K562 (cell line): ENCODE measurements around the gene CHD5. TPM values are rescaled to one million over a fixed set of nuclear protein-coding genes. Genes with fewer than 3 reads are reported as not detected.

ENCODE experiments used
- ATAC-seq: fragments of 200-7000 bp; cut with Tn5 transposase; 3 replicates; pipeline ENCODE4 v1.9.1; 2020; ENCODE audit warnings: moderate library complexity
- BruUV-seq: library from RNA; stranded (reverse); fragments of 400-500 nt; replicated peaks from 2 replicates; lab custom pipeline; 2021; lab: Mats Ljungman, UMichigan
- CTCF ChIA-PET: fragments of 300-600 bp; formaldehyde crosslinking; extraction: SDS; loops from one replicate; lab custom pipeline; 2021; ENCODE audit warnings: low intra/inter-chr PET ratio; lab: Yijun Ruan, JAX
- POLR2A ChIA-PET: fragments of 300-600, 350-650 bp; sonication (Branson Sonifier 250); formaldehyde crosslinking; extraction: SDS; loops from one replicate; lab custom pipeline; 2021; ENCODE audit warnings: antibody characterized with exemption, inconsistent platforms; lab: Yijun Ruan, JAX
- DNase-seq, 4 experiments: peaks; one replicate each; pipeline versions ENCODE4 v3.0.0 to v3.0.0-alpha.2; 2011 to 2018; ENCODE audit warnings: low spot score in 3 of 4, mixed read lengths in 3 of 4; ENCODE audit errors: extremely low read depth in 1 of 4
- FAIRE-seq: peaks from 2 replicates; lab custom pipeline; 2011; peaks lifted over from hg19 to GRCh38; lab: Jason Lieb, UNC
- H2AFZ ChIP-seq: 2 replicates; pipeline ENCODE4 v1.6.0; 2011; ENCODE audit warnings: low read depth, low read length, control low read depth, inconsistent platforms
- H3K27ac ChIP-seq: fragments of 200-600 bp; 3 replicates; pipeline ENCODE4 v1.8.0; 2011; ENCODE audit warnings: low read depth, mild to moderate bottlenecking, control low read depth, inconsistent platforms, low read length, moderate library complexity, mixed read lengths; ENCODE audit errors: extremely low read depth
- H3K27me3 ChIP-seq, 2 experiments: fragments of 300-600 bp in 1 of 2; 2 replicates in 1 of 2; 3 replicates in 1 of 2; pipeline versions ENCODE4 v1.6.0 to v1.8.0; 2011; ENCODE audit warnings: inconsistent platforms in 2 of 2, low read length in 2 of 2, mild to moderate bottlenecking in 1 of 2, mixed read lengths in 1 of 2, moderate library complexity in 1 of 2; ENCODE audit not compliant: control insufficient read depth in 2 of 2, insufficient read depth in 2 of 2
- H3K36me3 ChIP-seq: fragments of 300-600 bp; 3 replicates; pipeline ENCODE4 v1.8.0; 2011; ENCODE audit warnings: mild to moderate bottlenecking, low read length, inconsistent platforms; ENCODE audit not compliant: control insufficient read depth, insufficient read depth
- H3K4me1 ChIP-seq, 2 experiments: fragments of 200-600 bp in 1 of 2; replicated peaks in 1 of 2; 2 replicates in 1 of 2; 3 replicates in 1 of 2; pipeline versions ENCODE4 v1.5.1 to v1.8.0; 2011; ENCODE audit warnings: inconsistent platforms in 2 of 2, low read length in 2 of 2, mild to moderate bottlenecking in 1 of 2, mixed read lengths in 1 of 2, moderate library complexity in 1 of 2; ENCODE audit not compliant: control insufficient read depth in 2 of 2, insufficient read depth in 2 of 2
- H3K4me2 ChIP-seq: 2 replicates; pipeline ENCODE4 v1.6.1; 2011; ENCODE audit warnings: low read length, control low read depth, inconsistent platforms, mixed read lengths; ENCODE audit not compliant: insufficient read depth
- H3K4me3 ChIP-seq: fragments of 200-600 bp; sonication (generic), shearing (Covaris generic); 2 replicates; pipeline ENCODE4 v1.5.1; 2016; ENCODE audit warnings: control low read depth, inconsistent platforms
- H3K79me2 ChIP-seq: fragments of 200-600 bp; 3 replicates; pipeline ENCODE4 v1.8.0; 2011; ENCODE audit warnings: low read length, inconsistent platforms; ENCODE audit not compliant: control insufficient read depth, insufficient read depth
- H3K9ac ChIP-seq, 2 experiments: 2 replicates each; pipeline versions ENCODE4 v1.6.0 to v1.6.1; 2011; ENCODE audit warnings: low read depth in 2 of 2, low read length in 2 of 2, control low read depth in 1 of 2, inconsistent platforms in 1 of 2, mild to moderate bottlenecking in 1 of 2, mixed read lengths in 1 of 2; ENCODE audit not compliant: insufficient read depth in 1 of 2
- H3K9me1 ChIP-seq: one replicate; pipeline ENCODE4 v1.6.0; 2011; ENCODE audit warnings: inconsistent platforms, mild to moderate bottlenecking, low read length, moderate library complexity; ENCODE audit not compliant: control insufficient read depth, insufficient read depth
- H3K9me3 ChIP-seq: replicated peaks from 2 replicates; pipeline ENCODE4 v1.5.1; 2011; ENCODE audit warnings: low read depth, low read length, inconsistent platforms; ENCODE audit not compliant: control insufficient read depth, insufficient read depth
- H4K20me1 ChIP-seq: replicated peaks from 2 replicates; pipeline ENCODE4 v1.6.1; 2011; ENCODE audit warnings: low read length, inconsistent platforms, mixed read lengths; ENCODE audit not compliant: control insufficient read depth, insufficient read depth
- ARID1B ChIP-seq: fragments of 450-650 bp; IDR thresholded peaks from 2 replicates; pipeline ENCODE4 v1.6.1; 2016; ENCODE audit warnings: antibody characterized with exemption, mild to moderate bottlenecking, inconsistent platforms
- BHLHE40 ChIP-seq: IDR thresholded peaks from 2 replicates; pipeline ENCODE4 v1.6.1; 2011; ENCODE audit warnings: low read length, improper control_type of control experiment
- CBFB ChIP-seq: sonication (generic); formaldehyde crosslinking; IDR thresholded peaks from 2 replicates; pipeline ENCODE4 v1.4.0; 2020; ENCODE audit warnings: mild to moderate bottlenecking, missing genetic modification reagents
- CREBBP ChIP-seq: IDR thresholded peaks from one replicate; pipeline ENCODE4 v1.6.1; 2012; ENCODE audit warnings: low read depth, mild to moderate bottlenecking, control low read depth, inconsistent platforms, low read length
- DIDO1 ChIP-seq: fragments of 450-650 bp; IDR thresholded peaks from 2 replicates; pipeline ENCODE4 v1.6.1; 2016; ENCODE audit warnings: low read depth, missing biosample characterization, missing genetic modification characterization
- FOXJ3 ChIP-seq: sonication (generic); formaldehyde crosslinking; IDR thresholded peaks from 2 replicates; pipeline ENCODE4 v1.4.0; 2020; ENCODE audit warnings: mild to moderate bottlenecking, missing genetic modification reagents
- NCOR1 ChIP-seq: fragments of 450-650 bp; IDR thresholded peaks from 2 replicates; pipeline ENCODE4 v1.6.1; 2016; ENCODE audit warnings: mild to moderate bottlenecking, moderate library complexity
- NRF1 ChIP-seq, 2 experiments: fragments of 450-650 bp; IDR thresholded peaks in 1 of 2; conservative IDR thresholded peaks in 1 of 2; 2 replicates each; pipeline ENCODE4 v1.6.1; 2014; ENCODE audit warnings: mild to moderate bottlenecking in 2 of 2
- PTBP1 ChIP-seq: fragments of 200-400 bp; formaldehyde crosslinking; IDR thresholded peaks from 2 replicates; pipeline ENCODE4 v1.6.1; 2017; ENCODE audit warnings: low read depth, low read length
- PURB ChIP-seq: sonication (generic); formaldehyde crosslinking; IDR thresholded peaks from 2 replicates; pipeline ENCODE4 v1.9.0; 2021; ENCODE audit warnings: low read depth, mild to moderate bottlenecking, missing genetic modification reagents
- PYGO2 ChIP-seq: fragments of 450-650 bp; IDR thresholded peaks from 2 replicates; pipeline ENCODE4 v1.6.1; 2016; ENCODE audit warnings: mild to moderate bottlenecking, missing genetic modification characterization, moderate library complexity, missing compliant biosample characterization
- RNF2 ChIP-seq: sonication (generic); IDR thresholded peaks from 2 replicates; pipeline ENCODE4 v1.6.1; 2016
- SMARCA5 ChIP-seq: fragments of 450-650 bp; IDR thresholded peaks from 2 replicates; pipeline ENCODE4 v1.6.1; 2016
- STAT5B ChIP-seq: fragments of 250-450 bp; sonication (Bioruptor Pico); IDR thresholded peaks from 2 replicates; pipeline ENCODE4 v1.8.0; 2021; ENCODE audit warnings: mild to moderate bottlenecking, inconsistent platforms
- TAF15 ChIP-seq: fragments of 200-400 bp; formaldehyde crosslinking; IDR thresholded peaks from 2 replicates; pipeline ENCODE4 v1.6.1; 2017; ENCODE audit warnings: mild to moderate bottlenecking, low read depth, low read length, moderate library complexity
- ZNF24 ChIP-seq: fragments of 450-650 bp; IDR thresholded peaks from 2 replicates; pipeline ENCODE4 v1.6.1; 2016
- ZNF316 ChIP-seq: fragments of 450-650 bp; IDR thresholded peaks from 2 replicates; pipeline ENCODE4 v1.6.1; 2016
- ZNF431 ChIP-seq: sonication (generic); formaldehyde crosslinking; IDR thresholded peaks from 2 replicates; pipeline ENCODE4 v1.8.0; 2022; ENCODE audit warnings: mild to moderate bottlenecking, missing genetic modification reagents
- ZNF583 ChIP-seq: fragments of 250-450 bp; sonication (Bioruptor Pico); IDR thresholded peaks from 2 replicates; pipeline ENCODE4 v1.4.0; 2020
- ZNF696 ChIP-seq: fragments of 250-450 bp; sonication (Bioruptor Pico); conservative IDR thresholded peaks from 2 replicates; pipeline ENCODE4 v1.4.0; 2020; ENCODE audit warnings: mild to moderate bottlenecking, moderate library complexity
- ZNF778 ChIP-seq: fragments of 450-650 bp; formaldehyde crosslinking; IDR thresholded peaks from 2 replicates; pipeline ENCODE4 v1.4.0; 2020; ENCODE audit warnings: mild to moderate bottlenecking, moderate library complexity
- WGBS: fragments of 100-300 bp; shearing (Covaris generic); methylation state at CpG from one replicate; pipeline ENCODE4 v1.1.6; 2016; ENCODE audit warnings: low coverage, mixed read lengths; ENCODE audit not compliant: insufficient coverage; ENCODE audit errors: missing lambda C conversion rate; 5-methylcytosine and 5-hydroxymethylcytosine counted together
- in situ Hi-C: fragments of 300-500 bp; cut with MboI; formaldehyde crosslinking; loops from 4 replicates; pipeline ENCODE4 v1.15.0; 2018; ENCODE audit warnings: inconsistent platforms, mixed read lengths
- intact Hi-C: fragments of 100-400 bp; cut with micrococcal nuclease; formaldehyde crosslinking; loops from 2 replicates; pipeline ENCODE4 v1.14.2; 2022
- polyA plus RNA-seq, 8 experiments: library from polyadenylated mRNA; depleted of rRNA in 4 of 8; stranded (reverse) in 5 of 8; unstranded in 3 of 8; fragments of >200 nt; fragmentation: Nextera tagmentation in 2 of 8; fragmentation: Illumina TruSeq in 1 of 8; extraction: Ambion mirVana in 2 of 8; extraction: Trizol in 1 of 8; gene quantifications; 2 replicates each; pipeline versions ENCODE4 v1.2.1 to v1.2.3, GENCODE V29; 2011 to 2014; ENCODE audit warnings: inconsistent platforms in 1 of 8, missing spikeins in 1 of 8
- total RNA-seq, 7 experiments: library from RNA; depleted of rRNA in 6 of 7; stranded (reverse); fragments of >200 nt in 6 of 7; fragmentation: Illumina TruSeq in 2 of 7; extraction: Trizol in 2 of 7; gene quantifications; 2 replicates each; pipeline versions ENCODE4 v1.2.1 to v1.2.3, GENCODE V29; 2011 to 2021; ENCODE audit warnings: low replicate concordance in 1 of 7
- TF ChIP-seq, protein P1 (sequence below): fragments of 450-650 bp; IDR thresholded peaks from 2 replicates; pipeline ENCODE4 v1.6.1; 2016; ENCODE audit warnings: missing biosample characterization, missing genetic modification characterization

CHD5 gene
- total and polyA plus RNA-seq, 9 of the 15 experiments (the other 6 are each of a cell fraction or from before 2014, with no cell fraction given), result 0.03 to 0.52 (median 0.11) TPM; not detected in 2

DNA sequence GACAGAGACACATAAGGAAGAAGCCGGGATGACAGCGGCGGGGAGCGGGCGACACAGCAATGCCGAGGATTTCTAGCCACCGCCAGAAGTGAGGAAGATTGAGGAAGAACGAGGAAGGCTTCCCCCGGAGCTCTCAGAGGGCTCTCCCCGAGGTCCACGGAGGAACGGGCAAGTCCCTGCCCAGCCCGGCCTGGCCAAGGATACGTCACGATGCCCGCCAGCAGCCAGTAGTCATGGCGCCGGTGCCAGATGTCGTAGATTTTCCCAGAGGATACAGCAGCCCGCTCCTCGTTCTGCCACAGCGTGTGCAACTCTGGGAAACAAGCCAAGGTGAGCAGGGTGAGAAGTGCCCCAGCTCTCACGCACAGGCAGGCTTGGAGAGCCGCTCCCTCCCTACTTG, 68.5 kb downstream of the CHD5 start (continued):
- TF ChIP-seq BHLHE40 (no peak), CREBBP (no peak), SMARCA5 (no peak)

DNA sequence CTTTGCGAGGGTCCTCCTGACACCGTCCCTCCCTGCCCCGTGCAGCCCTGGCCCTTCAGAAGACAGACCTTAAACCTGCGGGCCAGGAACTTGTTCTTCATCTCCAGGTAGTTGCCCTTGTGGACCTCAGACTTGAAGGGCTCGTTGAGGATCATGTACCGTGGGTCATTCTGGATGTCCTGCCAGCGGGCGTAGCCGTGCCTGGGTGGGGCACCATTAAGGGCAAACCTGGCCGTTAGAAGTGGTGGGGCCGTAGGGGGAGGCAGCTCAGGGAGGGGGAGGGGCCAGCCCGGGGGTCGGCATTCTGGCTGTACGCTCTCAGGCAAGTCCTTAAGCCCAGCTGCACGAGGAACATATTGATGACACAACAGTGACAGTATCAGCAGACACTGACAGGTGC, 69.8 kb downstream of the CHD5 start:
- no peak for FAIRE-seq

More for the DNA sequence above, 69.8 kb downstream of the CHD5 start:
- peaks cover 0 to 25% of the 10 kb centered on the region in 2 experiments; a peak in 2 of 5 replicates for H3K4me1 ChIP-seq
- ChIA-PET CTCF (no interaction called here), POLR2A (interaction anchor here (0.7 kb wide), 1 partner anchor 17 kb away, joined by 3 read pairs; no protein-coding TSS in a partner anchor)
- H3K79me2 ChIP-seq, result no peaks in the 10 kb centered on the region
- H3K9me1 ChIP-seq, result no peaks in the 10 kb centered on the region
- no peak overlapping the region for H3K27ac ChIP-seq
- no peaks in the 10 kb centered on the region for H3K9me3 ChIP-seq
- no peak for DNase-seq
- H3K27me3 ChIP-seq, result peaks cover 34 to 53% of the 10 kb centered on the region in 2 experiments
- no peak for TF ChIP-seq ZNF696
- no peak for TF ChIP-seq RNF2
- no peak for TF ChIP-seq CBFB
- TF ChIP-seq ZNF778 (CRISPR knock-in tag), result no peak
- TF ChIP-seq, protein P1, sequence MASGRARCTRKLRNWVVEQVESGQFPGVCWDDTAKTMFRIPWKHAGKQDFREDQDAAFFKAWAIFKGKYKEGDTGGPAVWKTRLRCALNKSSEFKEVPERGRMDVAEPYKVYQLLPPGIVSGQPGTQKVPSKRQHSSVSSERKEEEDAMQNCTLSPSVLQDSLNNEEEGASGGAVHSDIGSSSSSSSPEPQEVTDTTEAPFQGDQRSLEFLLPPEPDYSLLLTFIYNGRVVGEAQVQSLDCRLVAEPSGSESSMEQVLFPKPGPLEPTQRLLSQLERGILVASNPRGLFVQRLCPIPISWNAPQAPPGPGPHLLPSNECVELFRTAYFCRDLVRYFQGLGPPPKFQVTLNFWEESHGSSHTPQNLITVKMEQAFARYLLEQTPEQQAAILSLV (tag), result no peak
- no peak for TF ChIP-seq ARID1B
- no peak for TF ChIP-seq FOXJ3 (CRISPR knock-in tag)
- TF ChIP-seq ZNF24, result no peak
- no peak for TF ChIP-seq ZNF583 (CRISPR knock-in tag)
- TF ChIP-seq ZNF431 (CRISPR knock-in tag), result no peak
- no peak for TF ChIP-seq ZNF316
- no peak for TF ChIP-seq PYGO2 (tag)
- TF ChIP-seq STAT5B, result no peak
- TF ChIP-seq NCOR1, result no peak
- no peak for TF ChIP-seq DIDO1 (tag)
- TF ChIP-seq NRF1 (conservative IDR thresholded peaks at IDR 0.05 in 1 of 2, IDR thresholded peaks at IDR 0.05 in 1 of 2), result no peak
- TF ChIP-seq PTBP1, result no peak
- TF ChIP-seq PURB (CRISPR knock-in tag), result no peak
- TF ChIP-seq TAF15, result no peak
- peaks cover 4% of the 10 kb centered on the region; the same call in 1 of the 2 replicates for H4K20me1 ChIP-seq
- H2AFZ ChIP-seq, result no peak overlapping the region
- H3K36me3 ChIP-seq, result no peaks in the 10 kb centered on the region
- no peak overlapping the region for H3K4me3 ChIP-seq
- 6% methylated on average over 12 of the region's 15 CpGs for WGBS
- in situ Hi-C loops (no loop called here), intact Hi-C loops (no loop called here)
- no peak overlapping the region; a peak in 1 of 4 replicates for H3K9ac ChIP-seq
- no peak for ATAC-seq
- no peak overlapping the region for H3K4me2 ChIP-seq
- BruUV-seq, result no TSS peak
